Measurements from ENCODE around the gene CERT1. TPM values are rescaled to one million over a fixed set of nuclear protein-coding genes. Genes with fewer than 3 reads are reported as not detected.

CERT1 gene
- total RNA-seq, 1 donor: 53.0 TPM

- no peaks in the 10 kb centered on the region for H3K9me3 ChIP-seq (ENCODE audit: low read depth, low read length)
- no peak overlapping the region for H3K4me3 ChIP-seq (ENCODE audit: low read length)
- no peaks in the 10 kb centered on the region for H3K27me3 ChIP-seq (ENCODE audit: insufficient read depth, low read length)
- no peaks in the 10 kb centered on the region for H3K4me1 ChIP-seq (ENCODE audit: insufficient read depth, low read length)
Observed at GRCh38 chr5:75438722-75439121, 72.7 kb downstream of the CERT1 start.

- Histone ChIP-seq H3K4me3 (ENCODE audit: low read length) (no peak overlapping the region), H3K27me3 (ENCODE audit: insufficient read depth, low read length) (no peaks in the 10 kb centered on the region), H3K9me3 (ENCODE audit: low read depth, low read length) (no peaks in the 10 kb centered on the region), H3K4me1 (ENCODE audit: insufficient read depth, low read length) (no peaks in the 10 kb centered on the region)
Observed at GRCh38 chr5:75435096-75435495, 76.3 kb downstream of the CERT1 start.

GRCh38 chr5:75433814-75434506 is 77.5 kb downstream of the CERT1 start:
- Histone ChIP-seq H3K9me3 (ENCODE audit: low read depth, low read length) (no peaks in the 10 kb centered on the region), H3K27me3 (ENCODE audit: insufficient read depth, low read length) (no peaks in the 10 kb centered on the region), H3K4me3 (ENCODE audit: low read length) (no peak overlapping the region), H3K4me1 (ENCODE audit: insufficient read depth, low read length) (no peaks in the 10 kb centered on the region)

- Histone ChIP-seq H3K9me3 (ENCODE audit: low read depth, low read length) (no peaks in the 10 kb centered on the region), H3K27me3 (ENCODE audit: insufficient read depth, low read length) (no peaks in the 10 kb centered on the region), H3K4me1 (ENCODE audit: insufficient read depth, low read length) (no peaks in the 10 kb centered on the region), H3K4me3 (ENCODE audit: low read length) (no peak overlapping the region)
Observed at GRCh38 chr5:75414241-75414640, 97.2 kb downstream of the CERT1 start.

- H3K4me1 ChIP-seq (ENCODE audit: insufficient read depth, low read length): no peaks in the 10 kb centered on the region
- H3K27me3 ChIP-seq (ENCODE audit: insufficient read depth, low read length): no peaks in the 10 kb centered on the region
- H3K4me3 ChIP-seq (ENCODE audit: low read length): no peak overlapping the region
- H3K9me3 ChIP-seq (ENCODE audit: low read depth, low read length): no peaks in the 10 kb centered on the region
Observed at GRCh38 chr5:75412111-75412990, 99.1 kb downstream of the CERT1 start.

- Histone ChIP-seq H3K27me3 (ENCODE audit: insufficient read depth, low read length) (no peaks in the 10 kb centered on the region), H3K4me3 (ENCODE audit: low read length) (no peak overlapping the region), H3K9me3 (ENCODE audit: low read depth, low read length) (no peaks in the 10 kb centered on the region), H3K4me1 (ENCODE audit: insufficient read depth, low read length) (no peaks in the 10 kb centered on the region)
Observed at GRCh38 chr5:75405296-75405695, 106.1 kb downstream of the CERT1 start.

- Histone ChIP-seq H3K4me1 (ENCODE audit: insufficient read depth, low read length) (no peaks in the 10 kb centered on the region), H3K27me3 (ENCODE audit: insufficient read depth, low read length) (no peaks in the 10 kb centered on the region), H3K9me3 (ENCODE audit: low read depth, low read length) (no peaks in the 10 kb centered on the region), H3K4me3 (ENCODE audit: low read length) (no peak overlapping the region)
Observed at GRCh38 chr5:75395277-75395676, 116.2 kb downstream of the CERT1 start.

- H3K27me3 ChIP-seq (ENCODE audit: insufficient read depth, low read length): no peaks in the 10 kb centered on the region
- H3K4me1 ChIP-seq (ENCODE audit: insufficient read depth, low read length): no peaks in the 10 kb centered on the region
- no peak overlapping the region for H3K4me3 ChIP-seq (ENCODE audit: low read length)
- no peaks in the 10 kb centered on the region for H3K9me3 ChIP-seq (ENCODE audit: low read depth, low read length)
Observed at GRCh38 chr5:75389430-75389829, 122.0 kb downstream of the CERT1 start.

GRCh38 chr5:75387806-75388205 is 123.6 kb downstream of the CERT1 start:
- Histone ChIP-seq H3K4me3 (ENCODE audit: low read length) (no peak overlapping the region), H3K9me3 (ENCODE audit: low read depth, low read length) (no peaks in the 10 kb centered on the region), H3K27me3 (ENCODE audit: insufficient read depth, low read length) (no peaks in the 10 kb centered on the region), H3K4me1 (ENCODE audit: insufficient read depth, low read length) (no peaks in the 10 kb centered on the region)

GRCh38 chr5:75384218-75384617 is 127.2 kb downstream of the CERT1 start:
- Histone ChIP-seq H3K4me3 (ENCODE audit: low read length) (no peak overlapping the region), H3K4me1 (ENCODE audit: insufficient read depth, low read length) (no peaks in the 10 kb centered on the region), H3K9me3 (ENCODE audit: low read depth, low read length) (no peaks in the 10 kb centered on the region), H3K27me3 (ENCODE audit: insufficient read depth, low read length) (no peaks in the 10 kb centered on the region)

GRCh38 chr5:75381456-75381855 is 130.0 kb downstream of the CERT1 start:
- Histone ChIP-seq H3K9me3 (ENCODE audit: low read depth, low read length) (no peaks in the 10 kb centered on the region), H3K4me1 (ENCODE audit: insufficient read depth, low read length) (no peaks in the 10 kb centered on the region), H3K4me3 (ENCODE audit: low read length) (no peak overlapping the region), H3K27me3 (ENCODE audit: insufficient read depth, low read length) (no peaks in the 10 kb centered on the region)

- H3K4me3 ChIP-seq (ENCODE audit: low read length): no peak overlapping the region
- H3K27me3 ChIP-seq (ENCODE audit: insufficient read depth, low read length): no peaks in the 10 kb centered on the region
Observed at GRCh38 chr5:75380099-75380498, 131.3 kb downstream of the CERT1 start.

GRCh38 chr5:75375414-75375813 is 136.0 kb downstream of the CERT1 start:
- no peaks in the 10 kb centered on the region for H3K27me3 ChIP-seq (ENCODE audit: insufficient read depth, low read length)
- no peak overlapping the region for H3K4me3 ChIP-seq (ENCODE audit: low read length)
- no peaks in the 10 kb centered on the region for H3K4me1 ChIP-seq (ENCODE audit: insufficient read depth, low read length)
- H3K9me3 ChIP-seq (ENCODE audit: low read depth, low read length): no peaks in the 10 kb centered on the region

More at GRCh38 chr5:75380099-75380498, 131.3 kb downstream of the CERT1 start:
- no peaks in the 10 kb centered on the region for H3K4me1 ChIP-seq (ENCODE audit: insufficient read depth, low read length)
- H3K9me3 ChIP-seq (ENCODE audit: low read depth, low read length): no peaks in the 10 kb centered on the region

GRCh38 chr5:75374394-75374814 is 137.0 kb downstream of the CERT1 start:
- H3K9me3 ChIP-seq (ENCODE audit: low read depth, low read length): no peaks in the 10 kb centered on the region
- no peaks in the 10 kb centered on the region for H3K4me1 ChIP-seq (ENCODE audit: insufficient read depth, low read length)
- H3K27me3 ChIP-seq (ENCODE audit: insufficient read depth, low read length): no peaks in the 10 kb centered on the region
- H3K4me3 ChIP-seq (ENCODE audit: low read length): no peak overlapping the region

GRCh38 chr5:75373862-75374261 is 137.6 kb downstream of the CERT1 start:
- Histone ChIP-seq H3K9me3 (ENCODE audit: low read depth, low read length) (no peaks in the 10 kb centered on the region), H3K27me3 (ENCODE audit: insufficient read depth, low read length) (no peaks in the 10 kb centered on the region), H3K4me1 (ENCODE audit: insufficient read depth, low read length) (no peaks in the 10 kb centered on the region), H3K4me3 (ENCODE audit: low read length) (no peak overlapping the region)

All from mononuclear cell (primary cell).